Esophagus squamous epithelium (tissue), 5 donors: Measurements from ENCODE around the gene PDLIM3. TPM values are rescaled to one million over a fixed set of nuclear protein-coding genes. Genes with fewer than 3 reads are reported as not detected.

ENCODE experiments used
- DNase-seq: peaks from one replicate; lab custom pipeline; 2025; lab: John Stamatoyannopoulos, UW
- H3K27ac ChIP-seq, 4 donors: fragments of 200-600 bp; sonication (generic); one replicate each; pipeline ENCODE4 v1.5.1; 2016 to 2019; ENCODE audit warnings: mild to moderate bottlenecking in 1 of 4
- H3K27me3 ChIP-seq, 4 donors: fragments of 200-600 bp; sonication (generic); 1 replicate in 3 of 4; 2 replicates in 1 of 4; pipeline versions ENCODE4 v1.5.1 to v1.6.0; 2017 to 2021; ENCODE audit warnings: antibody characterized with exemption in 1 of 4
- H3K36me3 ChIP-seq, 3 donors: fragments of 200-600 bp; sonication (generic); one replicate each; pipeline ENCODE4 v1.5.1; 2016 to 2019
- H3K4me1 ChIP-seq, 3 donors: fragments of 200-600 bp; sonication (generic); one replicate each; pipeline ENCODE4 v1.5.1; 2017 to 2019
- H3K4me3 ChIP-seq, 4 donors: fragments of 200-600 bp; sonication (generic); 1 replicate in 3 of 4; 2 replicates in 1 of 4; pipeline ENCODE4 v1.5.1; 2016 to 2019; ENCODE audit warnings: mild to moderate bottlenecking in 2 of 4, moderate library complexity in 1 of 4
- H3K9me3 ChIP-seq, 3 donors: fragments of 200-600 bp; sonication (generic); one replicate each; pipeline ENCODE4 v1.5.1; 2016 to 2019
- POLR2A ChIP-seq, 4 donors: fragments of 450-650 bp; IDR thresholded peaks; one replicate each; pipeline ENCODE4 v1.6.1; 2017; ENCODE audit warnings: antibody characterized with exemption in 4 of 4, mild to moderate bottlenecking in 4 of 4, moderate library complexity in 3 of 4
- WGBS, 2 donors: methylation state at CpG; one replicate each; pipeline ENCODE4 v1.1.5; 2018; 5-methylcytosine and 5-hydroxymethylcytosine counted together
- intact Hi-C: fragments of 100-400 bp; cut with DNase I; formaldehyde crosslinking; loops from one replicate; pipeline ENCODE4 v1.15.0; 2022
- total RNA-seq, 4 donors: library from RNA; depleted of rRNA; stranded (reverse); fragments of >200 nt; gene quantifications; one replicate each; pipeline ENCODE4 v1.1.0, GENCODE V29; 2016
- TF ChIP-seq, protein P1 (sequence below), 6 experiments: fragments of 450-650 bp in 4 of 6; fragments of 200-600 bp in 2 of 6; sonication (generic) in 2 of 6; IDR thresholded peaks; one replicate each; pipeline ENCODE4 v1.5.1; 2016 to 2019; ENCODE audit warnings: antibody characterized with exemption in 6 of 6, mild to moderate bottlenecking in 4 of 6, moderate library complexity in 4 of 6
- donor health status: DM: yes; HTN: yes; CAD: no.

PDLIM3 gene
- total RNA-seq, 4 donors from 2014 or later = 13.9 to 322 (median 44.6) TPM

DNA sequence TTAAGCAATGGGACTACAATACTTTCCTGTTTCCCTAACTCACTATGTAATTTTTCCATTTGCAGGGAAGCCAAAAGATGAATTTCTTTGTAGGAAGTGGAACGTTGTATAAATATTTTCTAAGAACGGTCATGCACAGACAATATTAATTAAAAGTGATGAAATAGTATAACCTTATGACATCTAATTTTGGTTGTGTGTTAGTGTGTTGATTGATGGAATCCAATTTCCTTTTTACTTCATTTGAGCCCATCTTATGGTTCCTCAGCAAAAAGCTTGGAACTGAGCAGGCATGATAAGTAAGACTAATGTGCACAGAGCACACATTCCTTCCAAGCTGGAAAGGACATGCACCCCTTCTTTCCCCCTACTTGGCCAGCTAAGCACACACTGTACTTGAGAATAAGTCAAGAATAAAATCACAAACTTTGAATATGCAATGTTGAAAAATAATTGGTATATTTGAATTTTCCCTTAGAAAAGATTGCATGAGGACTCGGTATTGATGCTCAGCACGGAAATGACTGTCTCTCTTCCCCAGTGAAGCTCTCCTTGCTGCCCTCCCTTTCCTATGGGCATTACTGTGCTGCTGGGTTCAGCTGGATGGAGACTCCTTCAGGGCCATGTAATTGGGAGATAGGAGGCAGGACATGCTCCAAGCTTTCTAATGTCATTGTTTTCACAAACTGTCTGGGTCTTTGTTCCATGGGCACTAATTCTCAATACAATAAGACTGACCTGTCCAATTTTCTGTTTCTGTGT is 19.2 kb upstream of the PDLIM3 start:
- 56 to 70% methylated on average over 4 of the region's 4 CpGs for WGBS, 2 donors
- Histone ChIP-seq H3K27me3 (no peaks in the 10 kb centered on the region), H3K27ac (peak overlapping the region in 3 of 4 donors; percentile 5 to 63 (median 63))

GRCh38 chr4:185552254-185552653 is 16.9 kb upstream of the PDLIM3 start:
- intact Hi-C loops = no loop called here
- H3K27me3 ChIP-seq = no peaks in the 10 kb centered on the region
- no peaks in the 10 kb centered on the region for H3K36me3 ChIP-seq
- WGBS, 2 donors = 70 to 88% methylated on average over 2 of the region's 2 CpGs
- H3K27ac ChIP-seq = peak overlapping the region in 1 of 4 donors; percentile 37
- no peaks in the 10 kb centered on the region for H3K9me3 ChIP-seq
- no peak for DNase-seq
- H3K4me3 ChIP-seq = no peak overlapping the region
- peaks cover 0 to 20% (median 5%) of the 10 kb centered on the region in 3 donors for H3K4me1 ChIP-seq
- no peak for TF ChIP-seq POLR2A (IDR thresholded peaks at IDR 0.05)
- TF ChIP-seq, protein P1, sequence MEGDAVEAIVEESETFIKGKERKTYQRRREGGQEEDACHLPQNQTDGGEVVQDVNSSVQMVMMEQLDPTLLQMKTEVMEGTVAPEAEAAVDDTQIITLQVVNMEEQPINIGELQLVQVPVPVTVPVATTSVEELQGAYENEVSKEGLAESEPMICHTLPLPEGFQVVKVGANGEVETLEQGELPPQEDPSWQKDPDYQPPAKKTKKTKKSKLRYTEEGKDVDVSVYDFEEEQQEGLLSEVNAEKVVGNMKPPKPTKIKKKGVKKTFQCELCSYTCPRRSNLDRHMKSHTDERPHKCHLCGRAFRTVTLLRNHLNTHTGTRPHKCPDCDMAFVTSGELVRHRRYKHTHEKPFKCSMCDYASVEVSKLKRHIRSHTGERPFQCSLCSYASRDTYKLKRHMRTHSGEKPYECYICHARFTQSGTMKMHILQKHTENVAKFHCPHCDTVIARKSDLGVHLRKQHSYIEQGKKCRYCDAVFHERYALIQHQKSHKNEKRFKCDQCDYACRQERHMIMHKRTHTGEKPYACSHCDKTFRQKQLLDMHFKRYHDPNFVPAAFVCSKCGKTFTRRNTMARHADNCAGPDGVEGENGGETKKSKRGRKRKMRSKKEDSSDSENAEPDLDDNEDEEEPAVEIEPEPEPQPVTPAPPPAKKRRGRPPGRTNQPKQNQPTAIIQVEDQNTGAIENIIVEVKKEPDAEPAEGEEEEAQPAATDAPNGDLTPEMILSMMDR (IDR thresholded peaks at IDR 0.05) = no peak

More for the DNA sequence above, 19.2 kb upstream of the PDLIM3 start:
- DNase-seq = no peak
- TF ChIP-seq, protein P1 (IDR thresholded peaks at IDR 0.05) = no peak
- TF ChIP-seq POLR2A (IDR thresholded peaks at IDR 0.05) = no peak
- intact Hi-C loops = no loop called here
- Histone ChIP-seq H3K36me3 (no peaks in the 10 kb centered on the region), H3K4me3 (no peak overlapping the region), H3K4me1 (peaks cover 0 to 25% (median 10%) of the 10 kb centered on the region in 3 donors), H3K9me3 (no peaks in the 10 kb centered on the region)

- Histone ChIP-seq H3K27ac (no peak overlapping the region), H3K4me1 (peaks cover 0 to 20% (median 5%) of the 10 kb centered on the region in 3 donors), H3K36me3 (no peaks in the 10 kb centered on the region), H3K4me3 (no peak overlapping the region), H3K27me3 (no peaks in the 10 kb centered on the region), H3K9me3 (no peaks in the 10 kb centered on the region)
- DNase-seq = no peak
- TF ChIP-seq, protein P1 (IDR thresholded peaks at IDR 0.05) = no peak
- TF ChIP-seq POLR2A (IDR thresholded peaks at IDR 0.05) = no peak
- WGBS, 2 donors = 50 to 91% methylated on average over 1 of the region's 1 CpG
- intact Hi-C loops = no loop called here
These were observed 15.6 kb upstream of the PDLIM3 start for GRCh38 chr4:185550933-185551332.

GRCh38 chr4:185549095-185549639 is 13.9 kb upstream of the PDLIM3 start:
- Histone ChIP-seq H3K4me3 (no peak overlapping the region), H3K9me3 (no peaks in the 10 kb centered on the region), H3K27me3 (no peaks in the 10 kb centered on the region), H3K4me1 (peaks cover 0 to 14% (median 5%) of the 10 kb centered on the region in 3 donors), H3K27ac (no peak overlapping the region), H3K36me3 (no peaks in the 10 kb centered on the region)
- WGBS, 2 donors = 47 to 58% methylated on average over 2 of the region's 2 CpGs
- intact Hi-C loops = no loop called here
- TF ChIP-seq, protein P1 (IDR thresholded peaks at IDR 0.05) = no peak
- no peak for TF ChIP-seq POLR2A (IDR thresholded peaks at IDR 0.05)
- DNase-seq = no peak

- TF ChIP-seq, protein P1 (IDR thresholded peaks at IDR 0.05) = no peak
- no peak for TF ChIP-seq POLR2A (IDR thresholded peaks at IDR 0.05)
- WGBS, 2 donors = 89 to 91% methylated on average over 1 of the region's 1 CpG
These were observed 13.3 kb upstream of the PDLIM3 start for GRCh38 chr4:185548587-185548986.

More at GRCh38 chr4:185548587-185548986, 13.3 kb upstream of the PDLIM3 start:
- Histone ChIP-seq H3K9me3 (no peaks in the 10 kb centered on the region), H3K27me3 (no peaks in the 10 kb centered on the region), H3K4me1 (peaks cover 0 to 13% (median 1%) of the 10 kb centered on the region in 3 donors), H3K36me3 (no peaks in the 10 kb centered on the region), H3K4me3 (no peak overlapping the region), H3K27ac (no peak overlapping the region)
- no peak for DNase-seq
- intact Hi-C loops = no loop called here
